MCF 10A (cell line): ENCODE data around the gene CTNNA2. TPM values are rescaled to one million over a fixed set of nuclear protein-coding genes. Genes with fewer than 3 reads are reported as not detected.

Source experiments
- BruUV-seq: library from RNA; stranded (reverse); fragments of 400-500 nt; replicated peaks from 2 replicates; lab custom pipeline; 2021; lab: Mats Ljungman, UMichigan
- CTCF ChIA-PET: fragments of 300-600 bp; sonication (Branson Sonifier 250); formaldehyde crosslinking; extraction: SDS; loops from one replicate; lab custom pipeline; 2021; ENCODE audit warnings: antibody characterized with exemption, inconsistent platforms; lab: Yijun Ruan, JAX
- POLR2A ChIA-PET: fragments of 300-600, 350-650 bp; sonication (Branson Sonifier 250); formaldehyde crosslinking; extraction: SDS; loops from one replicate; lab custom pipeline; 2020; ENCODE audit warnings: antibody characterized with exemption, inconsistent platforms; lab: Yijun Ruan, JAX
- DNase-seq: peaks from one replicate; pipeline ENCODE4 v3.0.0-alpha.2; 2018; ENCODE audit not compliant: unreplicated experiment
- H3K27ac Mint-ChIP-seq: one replicate; pipeline ENCODE4 v1.8.0; 2022; ENCODE audit warnings: mild to moderate bottlenecking, low read depth, mixed read lengths; ENCODE audit not compliant: unreplicated experiment
- H3K27me3 Mint-ChIP-seq: one replicate; pipeline ENCODE4 v1.8.0; 2022; ENCODE audit warnings: mixed read lengths; ENCODE audit not compliant: insufficient read depth, unreplicated experiment
- H3K36me3 Mint-ChIP-seq: one replicate; pipeline ENCODE4 v1.8.0; 2022; ENCODE audit warnings: mild to moderate bottlenecking, moderate library complexity, mixed read lengths; ENCODE audit not compliant: insufficient read depth, unreplicated experiment
- H3K4me1 Mint-ChIP-seq: one replicate; pipeline ENCODE4 v1.8.0; 2022; ENCODE audit warnings: mixed read lengths; ENCODE audit not compliant: insufficient read depth, unreplicated experiment
- H3K4me3 Mint-ChIP-seq: one replicate; pipeline ENCODE4 v1.8.0; 2022; ENCODE audit warnings: mild to moderate bottlenecking, moderate library complexity, mixed read lengths; ENCODE audit not compliant: unreplicated experiment
- H3K9me3 Mint-ChIP-seq: one replicate; pipeline ENCODE4 v1.8.0; 2022; ENCODE audit warnings: mixed read lengths; ENCODE audit not compliant: unreplicated experiment
- intact Hi-C: fragments of 100-400 bp; cut with micrococcal nuclease; formaldehyde crosslinking; loops from 2 replicates; pipeline ENCODE4 v1.14.1; 2022
- total RNA-seq: library from RNA; stranded (reverse); gene quantifications from 2 replicates; pipeline ENCODE4 v1.2.3, GENCODE V29; 2022
- TF ChIP-seq, protein P1 (sequence below): fragments of 200-600 bp; IDR thresholded peaks from one replicate; pipeline ENCODE4 v1.8.0; 2022; ENCODE audit warnings: antibody characterized with exemption, mild to moderate bottlenecking; ENCODE audit not compliant: unreplicated experiment

The CTNNA2 gene
- total RNA-seq, 1 experiment from 2014 or later, result not detected

DNA sequence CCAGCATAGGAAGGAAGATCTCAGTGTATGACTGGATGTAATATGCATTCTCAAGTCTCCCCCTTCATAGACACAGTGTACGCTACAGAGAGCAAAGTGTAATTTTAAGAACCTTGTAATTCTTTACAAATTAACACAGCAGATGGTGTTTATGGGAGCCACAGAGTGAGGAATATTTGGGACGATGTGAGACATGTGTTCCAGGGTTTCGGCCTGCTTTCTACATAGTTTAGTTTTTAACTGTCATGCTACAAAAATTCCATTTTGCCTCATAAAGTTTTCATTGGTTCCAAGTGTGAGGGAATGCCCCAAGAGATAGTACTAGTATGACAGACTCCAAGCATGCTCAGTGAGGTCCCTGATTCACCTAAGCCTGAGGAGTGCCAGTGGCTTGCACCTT lies 867.9 kb downstream of the CTNNA2 start:
- H3K4me1 Mint-ChIP-seq, result no peaks in the 10 kb centered on the region
- no peaks in the 10 kb centered on the region for H3K27me3 Mint-ChIP-seq
- H3K4me3 Mint-ChIP-seq, result no peak overlapping the region
- intact Hi-C loops, result no loop called here
- H3K27ac Mint-ChIP-seq, result no peak overlapping the region
- BruUV-seq, result no TSS peak
- DNase-seq, result no peak
- H3K36me3 Mint-ChIP-seq, result no peaks in the 10 kb centered on the region
- TF ChIP-seq, protein P1, sequence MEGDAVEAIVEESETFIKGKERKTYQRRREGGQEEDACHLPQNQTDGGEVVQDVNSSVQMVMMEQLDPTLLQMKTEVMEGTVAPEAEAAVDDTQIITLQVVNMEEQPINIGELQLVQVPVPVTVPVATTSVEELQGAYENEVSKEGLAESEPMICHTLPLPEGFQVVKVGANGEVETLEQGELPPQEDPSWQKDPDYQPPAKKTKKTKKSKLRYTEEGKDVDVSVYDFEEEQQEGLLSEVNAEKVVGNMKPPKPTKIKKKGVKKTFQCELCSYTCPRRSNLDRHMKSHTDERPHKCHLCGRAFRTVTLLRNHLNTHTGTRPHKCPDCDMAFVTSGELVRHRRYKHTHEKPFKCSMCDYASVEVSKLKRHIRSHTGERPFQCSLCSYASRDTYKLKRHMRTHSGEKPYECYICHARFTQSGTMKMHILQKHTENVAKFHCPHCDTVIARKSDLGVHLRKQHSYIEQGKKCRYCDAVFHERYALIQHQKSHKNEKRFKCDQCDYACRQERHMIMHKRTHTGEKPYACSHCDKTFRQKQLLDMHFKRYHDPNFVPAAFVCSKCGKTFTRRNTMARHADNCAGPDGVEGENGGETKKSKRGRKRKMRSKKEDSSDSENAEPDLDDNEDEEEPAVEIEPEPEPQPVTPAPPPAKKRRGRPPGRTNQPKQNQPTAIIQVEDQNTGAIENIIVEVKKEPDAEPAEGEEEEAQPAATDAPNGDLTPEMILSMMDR, result no peak
- H3K9me3 Mint-ChIP-seq, result peaks cover 11% of the 10 kb centered on the region
- CTCF ChIA-PET, result no interaction called here
- POLR2A ChIA-PET, result no interaction called here

DNA sequence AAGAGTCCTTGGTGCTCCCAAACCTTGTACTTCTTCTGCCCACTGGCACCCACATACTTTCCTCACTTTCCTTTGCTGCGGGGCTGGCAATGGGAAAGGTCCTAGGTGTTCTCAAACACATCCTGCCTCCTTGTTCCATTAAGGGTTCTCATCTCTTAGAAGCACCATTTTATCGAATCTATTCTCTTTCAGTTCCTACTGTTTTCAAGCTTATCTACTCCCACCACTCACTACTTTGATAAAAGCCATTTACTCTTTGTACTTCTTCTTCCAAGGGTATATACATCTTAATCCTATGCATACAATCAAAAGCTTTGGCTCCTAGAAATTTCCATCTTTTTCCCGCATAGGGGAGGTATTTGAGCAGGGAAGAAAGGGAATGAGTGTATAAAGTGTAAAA lies 868.8 kb downstream of the CTNNA2 start:
- DNase-seq, result no peak
- Mint-ChIP-seq H3K36me3 (no peaks in the 10 kb centered on the region), H3K4me1 (no peaks in the 10 kb centered on the region), H3K27ac (no peak overlapping the region), H3K4me3 (no peak overlapping the region), H3K27me3 (no peaks in the 10 kb centered on the region), H3K9me3 (peaks cover 7% of the 10 kb centered on the region)
- intact Hi-C loops, result no loop called here
- TF ChIP-seq, protein P1, result no peak
- ChIA-PET POLR2A (no interaction called here), CTCF (no interaction called here)
- no TSS peak for BruUV-seq

DNA sequence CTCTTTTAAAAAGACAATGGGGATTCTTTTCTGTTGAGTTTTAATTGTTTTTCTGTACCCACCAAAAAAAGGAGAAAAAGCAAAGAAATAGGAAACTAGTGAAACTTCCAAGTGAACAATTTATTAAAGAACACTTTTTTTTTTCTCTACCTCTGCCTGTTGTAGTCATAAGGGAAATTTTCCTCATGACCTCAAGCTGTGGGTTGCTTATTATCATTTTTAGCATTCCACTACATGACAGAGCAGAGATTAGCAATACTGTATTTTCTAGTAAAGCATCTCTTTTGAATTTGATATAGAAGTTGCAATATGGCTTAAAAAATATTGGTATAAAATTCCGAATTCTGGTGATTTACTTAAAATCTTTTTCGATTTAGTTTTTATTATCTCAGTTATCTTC lies 879.6 kb downstream of the CTNNA2 start:
- no peaks in the 10 kb centered on the region for H3K36me3 Mint-ChIP-seq

DNA sequence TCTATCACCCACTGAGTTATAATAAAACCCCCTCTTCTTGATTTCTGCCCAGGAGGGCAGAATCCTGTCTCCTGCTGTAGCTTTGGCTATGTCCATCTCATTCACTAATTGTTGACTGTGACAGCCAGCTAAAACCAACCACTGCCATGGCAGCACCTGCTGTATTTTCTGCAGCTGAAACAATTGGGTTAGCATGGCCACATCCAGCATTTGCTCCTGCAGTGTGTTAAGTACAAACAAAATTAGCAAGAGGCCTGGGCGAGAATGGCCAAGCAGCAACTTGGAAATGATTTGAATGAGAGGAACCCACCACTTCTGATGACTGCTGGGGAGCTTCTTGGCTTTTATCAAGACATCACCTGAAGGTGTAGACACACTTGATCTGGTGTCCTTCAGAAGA lies 881.1 kb downstream of the CTNNA2 start:
- Mint-ChIP-seq H3K27me3 (no peaks in the 10 kb centered on the region), H3K9me3 (peaks cover 7% of the 10 kb centered on the region), H3K4me1 (no peaks in the 10 kb centered on the region), H3K36me3 (no peaks in the 10 kb centered on the region), H3K27ac (no peak overlapping the region), H3K4me3 (no peak overlapping the region)
- ChIA-PET POLR2A (interaction anchor here (0.6 kb wide), 2 partner anchors 18 to 84 kb away, joined by 3 read pairs; no protein-coding TSS in a partner anchor), CTCF (interaction anchor here (0.7 kb wide), 1 partner anchor 1227 kb away, joined by 3 read pairs; no protein-coding TSS in a partner anchor)
- no peak for DNase-seq
- intact Hi-C loops, result no loop called here
- TF ChIP-seq, protein P1, result no peak
- BruUV-seq, result no TSS peak

More for the DNA sequence above, 879.6 kb downstream of the CTNNA2 start:
- DNase-seq, result no peak
- TF ChIP-seq, protein P1, result no peak
- H3K27me3 Mint-ChIP-seq, result no peaks in the 10 kb centered on the region
- H3K27ac Mint-ChIP-seq, result no peak overlapping the region
- intact Hi-C loops, result no loop called here
- POLR2A ChIA-PET, result interaction anchor here (0.8 kb wide), 1 partner anchor 34 kb away, joined by 3 read pairs; no protein-coding TSS in a partner anchor
- BruUV-seq, result no TSS peak
- CTCF ChIA-PET, result interaction anchor here (1.6 kb wide), 1 partner anchor 13 kb away, joined by 3 read pairs; no protein-coding TSS in a partner anchor
- no peak overlapping the region for H3K4me3 Mint-ChIP-seq
- H3K4me1 Mint-ChIP-seq, result no peaks in the 10 kb centered on the region
- H3K9me3 Mint-ChIP-seq, result peaks cover 3% of the 10 kb centered on the region
